ENCODE measurements around the gene SLC7A8.

Gene SLC7A8

DNA sequence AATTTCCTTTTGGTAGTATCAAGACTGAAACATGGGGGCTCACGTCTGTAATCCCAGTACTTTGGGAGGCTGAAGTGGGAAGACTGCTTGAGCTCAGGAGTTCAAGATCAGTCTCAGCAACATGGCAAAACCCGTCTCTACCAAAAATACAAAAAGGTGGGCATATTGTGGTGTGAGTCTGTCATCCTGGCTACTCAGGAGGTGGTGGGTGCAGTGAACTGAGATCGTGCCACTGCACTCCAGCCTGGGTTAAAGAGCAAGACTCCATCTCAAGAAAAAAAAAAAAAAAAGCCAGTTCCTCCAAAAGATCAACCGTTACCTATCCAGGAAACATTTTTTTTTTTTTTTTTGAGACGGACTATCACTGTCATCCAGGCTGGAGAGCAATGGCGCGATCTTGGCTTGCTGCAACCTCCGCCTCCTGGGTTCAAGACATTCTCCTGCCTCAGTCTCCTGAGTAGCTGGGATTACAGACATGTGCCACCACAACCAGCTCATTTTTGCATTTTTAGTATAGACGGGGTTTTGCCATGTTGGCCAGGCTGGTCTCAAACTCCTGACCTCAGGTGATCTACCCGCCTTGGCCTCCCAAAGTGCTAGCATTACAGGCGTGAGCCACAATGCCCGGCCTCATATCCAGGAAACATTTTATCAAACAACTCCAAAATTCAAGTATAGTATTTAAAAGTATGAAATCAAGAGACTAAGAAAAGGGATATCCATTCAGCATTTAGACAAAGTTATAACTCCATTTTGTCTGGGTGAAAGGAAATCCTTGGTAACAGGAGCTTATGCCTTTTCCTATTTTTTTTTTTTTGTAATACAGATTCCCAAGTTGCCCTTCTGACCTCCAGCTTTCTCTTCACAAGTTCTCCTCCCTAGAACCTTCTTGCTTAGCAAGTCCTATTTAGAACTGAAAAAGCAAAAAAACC, 91.9 kb downstream of the SLC7A8 start:
- in situ Hi-C loops (cut with HindIII; ENCODE audit: low pct_ligation_motif_present, low pct_unique_long_range_greater_than_20kb, low sequenced_read_pairs) = no loop called here

DNA sequence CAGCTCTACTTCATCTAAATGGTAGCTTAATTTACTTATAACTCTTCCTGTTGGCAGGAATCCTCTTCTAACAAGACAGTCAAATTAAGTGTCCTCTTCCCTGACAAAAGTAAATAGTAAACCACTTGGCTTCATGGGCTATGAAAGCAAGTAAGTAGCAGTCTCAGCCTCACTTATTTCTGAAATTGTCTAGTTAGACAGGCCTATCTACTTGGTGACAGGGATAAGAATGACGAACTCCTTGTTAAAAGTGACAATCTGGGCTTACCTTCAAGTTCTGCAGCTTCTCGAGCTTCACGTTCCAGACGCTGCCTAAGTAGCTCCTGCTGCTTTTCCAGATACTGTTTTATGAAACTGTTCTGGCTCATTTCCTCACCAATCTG, 93.2 kb downstream of the SLC7A8 start:
- no peak for DNase-seq
- in situ Hi-C loops (cut with HindIII; ENCODE audit: low pct_ligation_motif_present, low pct_unique_long_range_greater_than_20kb, low sequenced_read_pairs) = no loop called here

More for the DNA sequence above, 91.9 kb downstream of the SLC7A8 start:
- DNase-seq = no peak

DNA sequence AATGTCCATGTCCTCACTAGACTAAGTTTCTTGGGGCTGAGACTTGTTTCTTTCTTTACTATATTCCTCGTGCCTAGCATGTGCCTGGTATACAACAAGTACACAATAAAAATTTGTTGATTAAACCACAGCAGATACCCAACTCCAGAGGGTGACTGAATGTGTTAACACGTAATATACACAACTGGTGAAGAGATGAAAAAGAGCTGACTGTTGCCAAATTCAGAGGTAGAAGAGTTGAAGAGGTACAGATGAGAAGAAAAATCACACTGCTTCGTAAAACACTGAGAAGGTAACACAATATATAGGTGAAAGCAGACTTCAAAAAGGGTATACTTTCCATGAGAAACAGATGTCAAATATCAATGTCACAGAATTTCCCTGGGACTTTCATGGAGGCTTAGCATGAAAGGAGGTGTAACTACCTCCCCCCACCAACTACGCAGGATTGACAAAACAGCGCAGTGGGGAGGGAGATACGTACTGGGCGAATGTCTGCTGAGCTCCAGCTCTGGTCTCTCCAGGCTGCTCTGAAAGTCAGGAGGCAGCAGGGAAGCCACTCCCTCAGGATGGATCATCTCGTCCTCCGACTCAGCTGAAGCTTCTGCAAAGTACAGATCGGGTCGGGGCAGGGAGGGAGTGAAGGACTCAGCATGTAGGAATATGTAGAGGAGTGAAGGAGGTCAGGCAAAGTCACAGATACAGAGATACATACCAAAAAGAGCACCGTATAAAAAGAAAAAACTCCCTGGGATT, 93.8 kb downstream of the SLC7A8 start:
- DNase-seq = no peak
- in situ Hi-C loops (cut with HindIII; ENCODE audit: low pct_ligation_motif_present, low pct_unique_long_range_greater_than_20kb, low sequenced_read_pairs) = no loop called here

DNA sequence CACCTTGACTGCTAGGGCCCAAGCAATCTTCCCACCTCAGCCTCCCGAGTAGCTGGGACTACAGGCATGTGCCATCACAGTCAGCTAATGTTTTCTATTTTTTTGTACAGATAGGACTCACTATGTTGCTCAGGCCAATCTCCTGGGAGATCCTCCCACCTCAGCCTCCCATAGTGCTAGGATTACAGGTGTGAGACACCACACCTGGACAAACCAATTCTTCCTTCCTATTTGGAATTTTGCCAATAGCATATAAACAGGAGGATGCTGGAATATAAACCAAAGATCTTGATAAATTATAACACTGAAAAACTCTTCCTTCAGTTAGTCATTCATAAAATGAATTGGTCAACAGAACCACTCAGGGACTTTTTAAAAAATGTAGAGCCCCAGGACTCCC, 96.9 kb downstream of the SLC7A8 start:
- in situ Hi-C loops (cut with HindIII; ENCODE audit: low pct_ligation_motif_present, low pct_unique_long_range_greater_than_20kb, low sequenced_read_pairs) = no loop called here

DNA sequence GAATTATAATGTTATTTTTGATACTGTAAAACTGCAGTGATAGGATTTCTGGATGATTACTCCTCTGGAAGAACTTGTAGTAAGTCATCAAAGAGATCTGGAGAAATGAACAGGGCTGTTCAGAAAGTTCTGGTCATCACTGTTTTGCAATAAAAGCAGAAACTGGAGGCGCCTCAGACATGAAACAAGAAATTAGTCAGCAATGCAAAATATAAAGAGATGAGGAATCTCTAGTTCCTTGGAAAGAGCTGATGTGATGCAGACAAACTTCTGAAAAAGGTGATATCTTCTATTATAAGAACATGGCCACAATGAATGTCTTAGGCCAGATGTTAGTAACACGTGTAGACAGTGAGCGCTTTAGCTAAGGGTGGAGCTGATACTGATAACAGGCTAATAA, 98.0 kb downstream of the SLC7A8 start:
- in situ Hi-C loops (cut with HindIII; ENCODE audit: low pct_ligation_motif_present, low pct_unique_long_range_greater_than_20kb, low sequenced_read_pairs) = no loop called here
- no peak for DNase-seq

More for the DNA sequence above, 96.9 kb downstream of the SLC7A8 start:
- DNase-seq = no peak

DNA sequence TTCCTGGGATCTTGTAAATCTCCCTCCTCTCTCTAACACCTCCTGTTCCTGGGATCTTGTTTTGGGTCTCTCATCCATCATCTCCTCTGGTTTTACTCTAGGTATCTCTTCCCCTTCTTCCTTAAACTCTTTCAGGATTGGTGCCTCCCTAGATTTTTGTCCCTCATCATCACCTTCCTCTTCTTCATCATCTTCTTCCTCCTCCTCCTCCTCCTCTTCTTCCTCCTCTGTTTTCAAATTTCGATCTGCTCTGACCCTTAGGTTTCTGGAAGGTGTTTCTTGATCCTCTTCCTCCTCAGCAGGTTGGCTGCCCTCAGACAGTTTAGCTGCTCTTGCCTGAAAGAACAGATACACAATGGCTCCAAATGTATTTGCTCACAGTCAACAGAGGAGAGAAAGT, 103.0 kb downstream of the SLC7A8 start:
- in situ Hi-C loops (cut with HindIII; ENCODE audit: low pct_ligation_motif_present, low pct_unique_long_range_greater_than_20kb, low sequenced_read_pairs) = no loop called here
- DNase-seq = no peak

DNA sequence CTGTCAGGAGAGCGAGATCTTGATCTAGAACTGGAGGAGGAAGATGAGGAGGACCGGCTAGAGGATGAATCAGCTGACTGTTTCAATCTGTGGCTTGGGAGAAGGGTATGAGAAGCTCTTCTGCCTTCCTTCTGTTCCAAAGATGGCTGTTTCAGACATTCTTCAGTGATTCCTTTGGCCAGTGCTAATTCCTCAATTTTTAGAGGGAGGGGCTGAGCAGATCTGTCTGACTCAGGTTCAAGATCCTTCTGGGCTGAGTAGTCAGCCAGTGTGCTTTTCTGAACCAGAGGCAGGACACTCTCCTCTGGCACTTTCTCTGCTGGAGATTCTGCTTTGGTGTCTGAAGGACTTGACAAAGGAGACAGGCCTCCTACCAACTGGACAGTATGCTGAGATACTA, 103.7 kb downstream of the SLC7A8 start:
- DNase-seq = no peak
- in situ Hi-C loops (cut with HindIII; ENCODE audit: low pct_ligation_motif_present, low pct_unique_long_range_greater_than_20kb, low sequenced_read_pairs) = no loop called here

DNA sequence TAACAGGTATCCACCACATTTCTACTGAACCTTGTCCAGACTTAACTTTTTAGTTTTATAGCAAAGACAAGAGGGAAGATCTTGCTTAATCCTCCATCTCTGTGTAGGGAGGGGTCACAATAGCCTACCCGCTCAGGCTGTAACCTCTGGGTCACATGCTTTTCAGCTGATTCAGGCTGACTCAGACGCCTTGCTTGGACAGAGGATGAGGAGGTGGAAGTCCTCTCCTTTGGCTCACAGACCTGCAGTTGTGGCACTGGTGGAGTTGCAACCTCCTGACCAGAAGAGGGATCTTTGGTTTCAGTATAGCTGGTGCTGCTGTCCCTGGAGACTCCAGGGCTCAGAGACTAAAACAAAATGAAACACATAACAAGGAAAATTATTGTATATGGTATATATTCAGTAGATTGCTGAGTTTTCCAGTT, 104.8 kb downstream of the SLC7A8 start:
- peak; percentile 87 for DNase-seq
- in situ Hi-C loops (cut with HindIII; ENCODE audit: low pct_ligation_motif_present, low pct_unique_long_range_greater_than_20kb, low sequenced_read_pairs) = no loop called here

DNA sequence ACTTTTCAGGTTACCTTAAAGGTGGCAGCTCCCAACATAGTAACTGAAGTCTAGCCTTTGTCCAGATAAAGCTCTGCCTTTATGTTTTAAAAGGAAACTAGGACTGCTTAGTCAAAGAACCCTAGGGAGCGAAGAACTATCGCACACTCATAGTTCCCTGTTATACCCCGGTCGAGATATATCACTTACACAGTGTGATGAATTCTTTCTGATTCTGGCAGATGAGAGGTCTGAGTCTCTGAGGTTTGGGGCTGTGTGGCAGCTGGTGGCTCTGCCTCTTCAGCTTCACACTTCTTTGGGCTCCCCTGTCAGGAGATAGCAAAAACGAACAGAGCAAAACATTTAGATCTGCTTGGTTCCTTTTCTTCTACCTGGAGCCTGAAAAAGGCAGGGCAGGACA, 105.5 kb downstream of the SLC7A8 start:
- in situ Hi-C loops (cut with HindIII; ENCODE audit: low pct_ligation_motif_present, low pct_unique_long_range_greater_than_20kb, low sequenced_read_pairs) = no loop called here
- DNase-seq = no peak

DNA sequence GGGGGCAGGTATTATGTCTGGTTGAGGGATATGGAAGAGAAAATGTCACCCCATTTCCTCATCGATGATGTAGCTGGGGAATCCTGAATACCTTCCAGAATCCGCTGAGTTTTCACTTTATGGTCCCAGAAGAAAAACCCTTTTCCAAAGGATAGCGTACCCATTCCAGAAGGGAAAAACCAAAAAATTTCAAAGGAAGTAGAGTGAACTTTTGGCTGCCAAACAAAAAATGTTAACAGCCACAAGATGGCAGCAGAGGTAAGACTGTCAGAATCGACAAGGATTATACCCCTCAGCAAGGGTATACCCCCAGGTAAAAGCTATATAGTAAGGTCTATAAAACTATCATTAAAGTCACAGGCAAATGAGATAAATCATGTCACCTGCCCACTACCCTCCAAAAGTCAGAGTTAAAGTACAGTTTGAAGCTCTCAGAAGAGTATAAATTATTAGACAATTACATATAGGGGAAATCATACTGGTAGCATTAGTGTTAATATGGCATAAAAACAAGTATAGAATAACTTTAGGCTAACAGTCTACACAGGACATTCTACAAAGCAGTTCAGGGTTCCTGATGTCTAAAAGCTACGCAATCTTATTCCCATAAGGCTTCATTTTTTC, 106.6 kb downstream of the SLC7A8 start:
- in situ Hi-C loops (cut with HindIII; ENCODE audit: low pct_ligation_motif_present, low pct_unique_long_range_greater_than_20kb, low sequenced_read_pairs) = no loop called here
- DNase-seq = peak; percentile 45
